ENCODE measurements around the gene MYOG. TPM values are rescaled to one million over a fixed set of nuclear protein-coding genes. Genes with fewer than 3 reads are reported as not detected.

MYOG gene
- total RNA-seq, 1 donor from 2014 or later: not detected

DNA sequence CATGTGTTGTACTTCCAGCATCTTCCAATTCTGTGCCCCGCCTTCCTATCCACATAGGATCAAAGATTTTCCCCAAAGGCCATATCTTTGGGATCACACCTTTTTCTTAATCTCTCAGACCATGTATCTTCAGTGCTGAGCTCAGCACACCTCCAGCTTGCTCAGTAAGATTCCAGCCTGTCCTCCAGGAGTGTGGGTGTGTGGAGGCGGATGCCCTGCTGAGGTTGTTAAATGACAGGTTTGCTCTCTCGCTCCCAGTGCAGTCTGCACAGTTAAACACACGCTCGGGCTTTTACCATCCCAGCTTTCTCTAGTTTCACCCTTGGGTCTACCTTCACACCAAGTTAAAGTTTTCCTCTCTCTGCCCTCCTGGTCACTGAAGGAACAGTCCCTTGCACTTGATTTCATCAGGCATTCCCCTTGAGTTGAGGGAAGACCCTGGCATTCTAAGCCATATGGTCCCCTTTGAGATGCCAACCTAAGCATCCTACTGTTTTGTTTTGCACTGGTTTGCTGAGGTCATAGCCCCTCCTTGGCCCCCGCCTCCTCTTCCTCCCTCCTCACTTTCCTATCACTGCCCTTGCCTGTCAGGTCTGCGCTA is 13.7 kb downstream of the MYOG start:
- DNase-seq (ENCODE audit: low read depth): no peak

DNA sequence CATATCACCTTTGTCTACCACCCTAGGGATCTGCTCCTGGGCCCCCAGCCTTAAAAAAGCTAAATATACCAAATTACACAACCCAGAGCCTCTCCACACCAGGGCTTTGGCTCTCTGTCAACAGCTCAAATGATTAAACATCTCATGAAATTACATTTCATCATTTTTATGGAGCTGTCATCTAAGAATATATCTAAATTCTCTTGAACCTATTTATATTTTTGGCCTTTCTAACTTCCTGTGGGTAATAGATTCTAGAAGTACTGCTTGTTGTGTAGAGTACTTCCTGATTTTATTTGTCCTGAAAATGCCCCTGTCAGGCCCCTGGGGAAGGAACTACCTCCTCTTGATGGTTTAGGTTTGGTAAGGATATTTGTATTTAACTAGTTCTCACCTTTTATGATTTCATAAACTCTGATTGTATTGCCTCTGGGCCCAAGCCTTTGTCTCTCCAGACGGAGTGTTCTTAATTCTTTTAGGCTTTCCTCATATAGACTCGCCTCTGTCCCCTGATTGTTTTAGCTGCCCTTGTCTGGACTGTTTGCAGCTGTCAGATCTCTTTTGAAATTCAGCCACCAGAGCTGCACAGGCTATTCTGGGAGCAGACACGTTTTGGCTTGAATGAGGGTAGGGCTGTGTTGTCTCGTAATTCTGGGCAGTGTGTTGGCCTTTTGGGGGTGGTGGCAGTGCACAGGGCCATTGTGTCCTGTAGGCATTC is 16.6 kb downstream of the MYOG start:
- DNase-seq (ENCODE audit: low read depth): no peak

GRCh38 chr1:203066965-203067364 is 18.8 kb downstream of the MYOG start:
- DNase-seq (ENCODE audit: low read depth): no peak

GRCh38 chr1:203065986-203066385 is 19.8 kb downstream of the MYOG start:
- no peak for DNase-seq (ENCODE audit: low read depth)

- no peak for DNase-seq (ENCODE audit: low read depth)
Observed at GRCh38 chr1:203065191-203065590, 20.6 kb downstream of the MYOG start.

- DNase-seq (ENCODE audit: low read depth): no peak
Observed at GRCh38 chr1:203063287-203063686, 22.5 kb downstream of the MYOG start.

DNA sequence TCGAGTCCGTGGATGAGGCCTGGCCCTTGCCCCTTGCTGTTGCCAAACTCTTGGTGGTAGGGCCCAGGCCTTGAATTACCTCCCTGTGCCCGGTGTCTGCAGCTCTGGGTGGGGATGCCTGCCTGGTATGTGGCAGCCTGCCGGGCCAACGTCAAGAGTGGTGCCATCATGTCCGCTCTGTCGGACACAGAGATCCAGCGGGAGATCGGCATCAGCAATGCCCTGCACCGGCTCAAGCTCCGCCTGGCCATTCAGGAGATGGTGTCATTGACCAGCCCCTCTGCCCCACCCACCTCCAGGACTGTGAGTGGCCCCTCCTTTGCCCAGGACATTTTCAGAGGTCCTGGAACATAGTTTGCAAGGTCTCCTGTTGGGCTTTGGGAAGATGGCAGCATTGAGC is 25.7 kb downstream of the MYOG start:
- DNase-seq (ENCODE audit: low read depth): no peak

GRCh38 chr1:203059485-203059884 is 26.3 kb downstream of the MYOG start:
- DNase-seq (ENCODE audit: low read depth): no peak

DNA sequence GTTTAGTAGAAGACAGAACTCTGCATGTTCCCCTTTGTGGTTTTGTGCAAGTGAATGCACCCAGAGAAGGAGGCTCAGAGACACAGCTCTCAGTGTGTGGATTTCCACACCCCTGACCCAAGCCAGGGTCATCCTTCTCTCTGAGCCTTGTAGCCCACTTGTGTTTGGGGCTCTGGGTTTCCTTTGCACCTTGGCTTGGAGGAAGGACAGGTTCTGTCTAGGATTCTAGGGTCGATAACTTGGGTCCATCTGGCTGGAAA is 27.2 kb downstream of the MYOG start:
- no peak for DNase-seq (ENCODE audit: low read depth)

- DNase-seq (ENCODE audit: low read depth): no peak
Observed at GRCh38 chr1:203057911-203058675, 27.7 kb downstream of the MYOG start.

GRCh38 chr1:203056516-203056915 is 29.3 kb downstream of the MYOG start:
- no peak for DNase-seq (ENCODE audit: low read depth)

DNA sequence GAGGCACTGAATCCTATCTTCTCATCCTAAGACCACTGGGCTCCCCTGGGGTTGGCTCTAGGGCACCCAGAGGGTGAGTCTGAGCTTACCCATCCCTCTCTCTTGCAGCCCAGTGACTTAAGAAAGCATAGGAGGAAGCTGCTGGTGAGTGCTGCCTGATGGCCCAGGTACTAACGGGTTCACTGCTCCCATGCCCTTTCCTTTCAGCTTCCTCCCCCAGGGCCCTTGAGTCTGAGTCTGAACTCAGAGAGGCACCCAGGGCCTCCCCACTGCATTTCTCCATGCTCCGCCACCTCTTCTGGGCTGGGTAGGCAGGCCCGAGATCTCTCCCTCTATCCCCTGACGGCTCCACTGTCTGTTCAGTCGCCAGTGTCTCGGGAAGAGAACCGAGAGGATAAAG is 29.8 kb downstream of the MYOG start:
- no peak for DNase-seq (ENCODE audit: low read depth)

DNA sequence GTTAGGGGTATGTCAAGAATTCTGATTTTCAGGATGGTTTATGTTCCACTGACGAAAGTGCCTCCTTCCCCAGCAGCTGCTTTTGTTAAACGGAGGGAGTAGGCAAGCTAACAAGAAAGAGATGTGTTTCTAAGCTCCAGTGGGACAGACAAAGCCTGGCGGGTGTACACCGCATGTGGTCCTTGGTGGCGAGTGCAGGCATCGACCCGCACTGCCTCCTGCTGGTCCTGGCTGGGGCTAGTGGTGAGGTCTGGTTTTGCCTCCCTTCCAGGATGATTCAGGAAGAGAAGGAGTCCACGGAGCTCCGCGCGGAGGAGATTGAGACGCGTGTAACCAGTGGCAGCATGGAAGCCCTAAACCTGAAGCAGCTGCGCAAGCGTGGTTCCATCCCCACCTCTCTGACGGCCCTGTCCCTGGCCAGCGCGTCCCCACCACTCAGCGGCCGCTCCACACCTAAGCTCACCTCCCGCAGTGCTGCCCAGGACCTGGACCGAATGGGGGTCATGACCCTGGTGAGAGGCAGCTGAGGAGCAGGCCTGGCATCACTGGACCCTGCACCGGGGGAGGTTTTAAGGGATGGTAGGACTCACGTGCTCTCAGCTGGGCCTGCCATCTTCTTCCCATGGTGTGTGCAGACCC is 30.5 kb downstream of the MYOG start:
- no peak for DNase-seq (ENCODE audit: low read depth)

DNA sequence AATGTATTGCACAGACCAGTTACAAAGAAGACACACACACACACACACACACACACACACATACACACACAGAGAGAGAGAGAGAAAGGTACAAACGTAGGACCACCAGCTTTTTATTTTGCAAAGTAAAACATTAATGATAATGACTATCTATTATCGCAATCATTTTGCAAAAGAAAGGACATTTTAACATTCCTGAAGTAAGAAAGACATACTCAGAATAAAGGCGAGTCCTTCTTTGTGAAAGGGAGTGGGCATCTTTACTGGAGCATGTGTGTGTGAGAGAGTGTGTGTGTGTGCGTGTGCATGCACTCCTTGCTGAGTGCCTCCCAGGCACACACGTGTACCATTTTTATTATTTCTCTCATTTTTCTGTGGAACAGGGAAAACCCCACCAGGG is 31.2 kb downstream of the MYOG start:
- no peak for DNase-seq (ENCODE audit: low read depth)

DNA sequence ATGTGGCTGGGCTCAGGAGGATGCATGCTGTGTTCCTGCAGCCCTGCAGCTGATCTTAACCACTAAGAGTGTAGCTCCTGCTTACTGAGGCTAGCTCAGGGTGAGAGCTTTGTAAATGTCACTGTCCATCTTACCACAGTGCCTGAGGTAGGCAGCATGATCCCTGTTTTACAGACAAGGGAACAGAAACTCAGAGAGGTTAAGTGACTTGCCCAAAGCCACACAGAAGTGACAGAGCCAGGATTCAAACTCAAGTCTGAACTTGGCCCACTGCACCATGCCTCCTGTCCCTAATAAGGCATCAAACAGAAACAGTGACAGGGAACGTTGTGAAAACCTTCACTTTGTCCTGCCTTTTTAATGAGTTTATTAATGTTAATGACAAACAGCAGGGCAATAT is 31.6 kb downstream of the MYOG start:
- no peak for DNase-seq (ENCODE audit: low read depth)

DNA sequence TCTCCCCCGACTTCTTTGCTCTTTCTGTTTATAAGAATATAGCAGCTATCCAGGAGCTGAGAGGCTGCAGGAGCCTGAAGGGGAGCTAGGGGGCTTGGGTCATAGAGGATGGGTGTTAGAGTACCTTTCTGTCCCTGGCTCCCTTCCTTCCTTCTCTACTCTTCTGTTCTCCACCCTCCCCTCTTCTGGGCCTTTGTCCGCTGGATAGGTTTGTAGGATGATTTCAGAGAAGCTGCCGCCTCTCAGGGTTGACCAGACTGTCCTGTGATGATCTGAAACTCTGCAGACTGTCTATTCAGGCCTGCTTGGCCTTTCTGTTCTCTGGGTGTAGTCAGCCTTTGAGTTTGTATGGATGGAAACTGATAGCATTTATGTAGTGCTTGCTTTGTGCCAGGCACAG is 33.2 kb downstream of the MYOG start:
- DNase-seq (ENCODE audit: low read depth): no peak

DNA sequence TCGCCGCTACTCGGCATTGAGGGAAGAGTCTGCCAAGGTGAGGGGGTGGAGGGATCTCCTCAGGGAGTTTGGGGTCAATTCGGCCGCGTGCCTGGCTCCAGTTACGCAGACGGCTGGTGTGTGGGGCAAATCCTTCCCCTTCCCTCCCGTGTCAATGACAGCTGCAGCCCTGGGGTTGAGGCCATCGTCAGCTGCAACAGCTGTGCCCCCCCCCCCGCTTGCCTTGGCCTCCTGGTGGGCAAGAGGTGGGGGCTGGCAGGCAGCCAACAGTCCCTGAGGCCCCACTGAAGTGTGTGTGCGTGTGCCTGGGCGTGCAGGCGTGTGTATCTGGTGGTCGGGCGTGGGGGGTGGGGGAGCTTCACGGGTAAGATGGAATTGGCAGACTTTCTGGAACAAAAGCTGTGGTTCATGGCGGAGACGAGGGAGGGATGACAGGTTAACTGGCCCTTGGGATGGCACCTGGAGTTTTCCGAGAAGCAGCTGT is 33.9 kb downstream of the MYOG start:
- DNase-seq (ENCODE audit: low read depth): no peak

- DNase-seq (ENCODE audit: low read depth): no peak
Observed at GRCh38 chr1:203050826-203051225, 35.0 kb downstream of the MYOG start.

DNA sequence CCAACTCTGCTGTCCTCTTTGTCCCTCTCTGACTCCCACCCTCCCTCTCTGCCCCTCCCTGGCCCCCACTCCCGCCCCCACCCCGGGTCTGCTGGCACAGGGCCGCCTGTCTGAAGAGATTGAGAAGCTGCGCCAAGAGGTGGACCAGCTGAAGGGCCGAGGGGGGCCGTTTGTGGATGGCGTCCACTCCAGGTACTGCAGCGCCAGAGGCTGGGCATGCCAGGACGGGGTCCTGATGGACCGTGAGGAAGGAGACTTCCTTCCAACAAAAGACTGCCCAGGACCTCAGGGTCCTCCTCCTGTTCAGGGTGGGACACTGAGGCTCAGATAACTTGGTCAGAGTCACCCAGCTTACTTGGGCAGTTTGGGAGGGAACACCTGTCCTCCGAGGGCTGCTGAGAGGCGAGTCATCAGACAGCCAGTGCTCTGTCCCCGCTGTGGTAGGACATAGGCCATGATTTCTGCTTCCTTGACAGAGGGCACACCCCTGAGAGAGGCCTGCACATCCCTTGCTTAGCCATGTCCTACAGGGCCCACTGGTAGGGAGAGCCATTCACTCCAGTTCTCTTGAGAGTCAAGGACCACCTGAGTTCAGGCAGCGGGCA is 36.1 kb downstream of the MYOG start:
- DNase-seq (ENCODE audit: low read depth): no peak

- DNase-seq (ENCODE audit: low read depth): no peak
Observed at GRCh38 chr1:203049077-203049476, 36.7 kb downstream of the MYOG start.

DNA sequence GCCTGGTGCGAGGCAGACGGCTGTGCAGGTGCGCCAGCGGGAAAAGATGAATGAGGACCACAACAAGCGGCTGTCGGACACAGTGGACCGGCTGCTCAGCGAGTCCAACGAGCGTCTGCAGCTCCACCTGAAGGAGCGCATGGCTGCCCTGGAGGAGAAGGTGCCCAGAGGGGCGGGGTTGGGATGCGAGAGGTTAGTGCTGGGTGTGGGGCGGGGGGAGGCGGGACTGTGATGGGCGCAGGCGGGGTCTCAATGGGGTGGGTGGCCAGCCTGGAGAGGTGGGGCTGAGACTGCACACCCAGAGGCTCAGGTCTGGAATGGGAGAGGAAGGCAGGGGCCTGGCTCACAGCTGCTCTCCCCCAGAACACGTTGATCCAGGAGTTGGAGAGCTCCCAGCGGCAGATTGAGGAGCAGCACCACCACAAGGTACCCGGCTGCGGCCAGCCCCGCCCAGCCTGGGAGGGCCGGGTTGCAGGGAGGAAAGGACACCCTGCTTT is 37.2 kb downstream of the MYOG start:
- DNase-seq (ENCODE audit: low read depth): no peak

GRCh38 chr1:203048086-203048485 is 37.7 kb downstream of the MYOG start:
- no peak for DNase-seq (ENCODE audit: low read depth)
